ENCODE data around the gene NRAS. TPM values are rescaled to one million over a fixed set of nuclear protein-coding genes. Genes with fewer than 3 reads are reported as not detected.

Gene NRAS
- total RNA-seq: 10 to 100 TPM; 46.5 to 76.6 TPM

GRCh38 chr1:114716304-114717170 lies at the start of gene NRAS:
TSS of gene NRAS (minus strand) at chr1:114716771. CDS start at chr1:114716160, 611 bp downstream.

GRCh38 chr1:114757455-114758255 lies 41.1 kb upstream of the NRAS start, which contains the start of gene CSDE1:
TSS of gene CSDE1 (minus strand) at chr1:114757984. CDS start at chr1:114739890, 18,094 bp downstream.

DNA sequence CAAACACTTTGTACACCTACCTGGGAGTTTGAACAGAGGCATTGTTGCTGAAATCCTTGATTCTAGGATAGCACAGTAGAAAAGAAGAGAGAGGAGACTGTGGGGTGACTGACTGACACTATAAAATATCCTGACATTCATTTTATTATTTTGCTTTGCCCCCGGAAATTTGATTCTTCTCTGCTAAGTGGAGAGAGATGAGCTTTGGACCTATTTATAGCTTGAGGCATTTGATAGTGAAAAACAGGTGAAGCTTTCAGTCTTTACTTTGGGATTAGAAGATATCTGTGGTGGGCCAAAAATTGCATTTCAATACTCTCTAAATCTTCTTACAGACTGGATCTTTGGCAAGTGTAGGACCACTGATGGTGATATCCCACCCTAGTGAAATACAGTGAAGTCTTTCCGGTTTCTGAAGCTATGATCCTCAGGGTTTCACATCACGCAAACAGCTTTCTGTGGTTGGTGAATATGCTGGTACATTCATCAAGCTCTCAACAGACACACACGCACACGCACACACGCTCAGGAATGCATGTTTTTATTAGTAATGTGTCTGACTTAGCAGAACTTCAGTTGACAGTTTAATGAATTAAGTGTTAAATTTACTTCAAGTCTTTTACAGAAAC lies 21.0 kb downstream of the NRAS start, which contains the start of gene AMPD1:
AMPD1 (minus strand) TSS at position 117 of the 629 bp plus-strand sequence; CDS start at position 42, 75 bp downstream.

DNA sequence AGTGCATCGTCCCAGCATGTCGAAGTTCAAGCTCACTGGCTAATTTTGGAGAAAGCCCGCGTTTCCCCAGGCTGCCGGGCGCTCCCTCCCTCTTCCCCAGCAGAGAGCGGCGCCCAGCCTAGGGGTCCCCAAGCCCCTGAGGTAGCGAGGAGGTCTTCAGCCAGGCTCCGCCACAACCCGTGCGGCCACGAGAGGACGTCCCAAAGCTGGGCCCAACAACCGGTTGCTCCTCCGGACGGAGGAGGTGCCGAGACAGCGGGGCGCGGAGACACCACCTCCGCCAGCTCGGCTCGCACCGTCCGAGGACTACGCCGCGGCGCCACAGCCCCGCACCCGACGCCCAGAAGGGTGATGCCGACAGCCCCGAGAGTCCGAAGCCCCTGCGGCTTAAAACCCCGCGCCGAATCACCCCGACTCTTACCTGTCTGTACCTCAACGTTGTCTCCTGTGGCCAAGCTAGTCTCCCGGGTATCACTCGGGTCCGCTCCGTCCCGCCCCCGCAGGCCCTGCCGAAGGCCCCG lies 46.9 kb downstream of the NRAS start, which contains the start of gene DENND2C:
DENND2C (minus strand) TSS at position 488 of the 521 bp plus-strand sequence. CDS start 44,065 bp downstream, outside the sequence.

Small RNA genes within 50 kb of the gene (small RNA-seq; reads per million reads assigned to genes)
- gene RN7SL432P: 0 reads per million in 2 donors
- gene RNY1P13: 0.04 to 0.29 reads per million in 2 donors

Other genes starting within 250 kb of the NRAS start
- gene TRIM33, start 205.6 kb downstream of the NRAS start, total RNA-seq: 10 to 100 TPM; 33.0 to 41.0 TPM
- 10 to 100 TPM; 35.4 to 42.6 TPM for gene BCAS2, start 135.2 kb downstream of the NRAS start, total RNA-seq
- 1 to 10 TPM; 1.7 to 2.8 TPM for gene DENND2C, start 46.7 kb downstream of the NRAS start, total RNA-seq
- not detected for gene AMPD1, start 21.2 kb downstream of the NRAS start, total RNA-seq
- gene CSDE1, start 41.2 kb upstream of the NRAS start, total RNA-seq: 100 to 1,000 TPM; 246 to 290 TPM
- 10 to 100 TPM; 36.8 to 49.6 TPM for gene SIKE1, start 63.9 kb upstream of the NRAS start, total RNA-seq
- not detected for gene SYCP1, start 138.1 kb upstream of the NRAS start, total RNA-seq

All from melanocyte of skin (primary cell).